Activated CD8-positive, alpha-beta memory T cell treated with anti-CD3 and anti-CD28 coated beads, Interleukin-2, amount 50 U/mL, for 1 hour (primary cell): Measurements from ENCODE around the gene ATP2B2.

Source experiments
- DNase-seq: peaks from one replicate; pipeline ENCODE4 v3.0.0-alpha.2; 2020; ENCODE audit errors: extremely low read depth

ATP2B2 gene

GRCh38 chr3:10330319-10330718, 175.1 kb downstream of the ATP2B2 start:
- DNase-seq: no peak

- DNase-seq: no peak
Measured at GRCh38 chr3:10329495-10330015, 175.8 kb downstream of the ATP2B2 start.

DNA sequence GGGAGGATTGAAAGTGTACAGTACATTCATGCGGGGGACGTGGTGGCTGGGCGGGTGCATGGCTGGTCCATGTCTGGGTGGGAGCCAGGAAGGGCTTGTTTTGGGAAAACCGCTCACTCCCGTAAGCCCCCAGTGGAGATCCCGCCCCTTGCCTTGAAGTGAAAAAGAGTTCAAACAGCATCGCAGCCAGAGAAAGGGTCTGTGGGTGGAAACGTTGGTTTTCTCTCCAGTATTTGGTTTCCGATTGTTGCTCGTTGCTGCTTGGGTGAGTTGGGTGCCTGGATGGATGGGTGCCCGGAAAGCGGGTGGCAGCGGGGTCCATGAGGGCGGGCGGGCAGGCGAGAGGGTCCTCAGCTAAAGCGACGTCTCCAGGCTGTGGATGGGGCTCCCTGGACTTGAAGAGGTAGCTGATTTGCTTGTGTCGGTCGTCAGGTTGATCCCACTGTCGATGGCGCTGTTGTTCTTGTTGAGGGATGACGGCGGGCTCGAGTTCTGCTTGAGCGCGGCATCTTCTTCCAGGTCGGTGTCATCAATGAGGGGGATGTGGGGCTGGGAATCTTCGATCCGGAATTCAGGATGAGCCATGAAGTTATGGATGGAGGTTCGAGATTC, 176.8 kb downstream of the ATP2B2 start:
- no peak for DNase-seq

GRCh38 chr3:10327592-10327991, 177.8 kb downstream of the ATP2B2 start:
- DNase-seq: no peak

DNA sequence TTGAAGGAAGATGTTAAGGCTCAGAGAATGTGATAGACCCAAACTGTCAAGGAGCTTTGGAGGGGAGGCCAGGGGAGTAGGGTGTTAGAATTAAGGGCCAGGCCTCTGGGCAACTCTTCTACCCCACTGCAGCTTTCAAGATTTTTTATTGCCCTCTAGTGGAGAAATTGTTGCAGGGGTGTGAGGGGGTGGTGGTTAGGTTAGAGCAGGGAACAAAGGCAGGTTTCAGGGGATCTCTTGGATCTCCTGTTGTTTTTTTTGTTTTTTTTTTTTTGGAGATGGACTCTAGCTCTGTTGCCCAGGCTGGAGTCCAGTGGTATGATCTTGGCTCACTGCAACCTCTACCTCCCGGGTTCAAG, 183.1 kb downstream of the ATP2B2 start:
- DNase-seq: no peak

DNA sequence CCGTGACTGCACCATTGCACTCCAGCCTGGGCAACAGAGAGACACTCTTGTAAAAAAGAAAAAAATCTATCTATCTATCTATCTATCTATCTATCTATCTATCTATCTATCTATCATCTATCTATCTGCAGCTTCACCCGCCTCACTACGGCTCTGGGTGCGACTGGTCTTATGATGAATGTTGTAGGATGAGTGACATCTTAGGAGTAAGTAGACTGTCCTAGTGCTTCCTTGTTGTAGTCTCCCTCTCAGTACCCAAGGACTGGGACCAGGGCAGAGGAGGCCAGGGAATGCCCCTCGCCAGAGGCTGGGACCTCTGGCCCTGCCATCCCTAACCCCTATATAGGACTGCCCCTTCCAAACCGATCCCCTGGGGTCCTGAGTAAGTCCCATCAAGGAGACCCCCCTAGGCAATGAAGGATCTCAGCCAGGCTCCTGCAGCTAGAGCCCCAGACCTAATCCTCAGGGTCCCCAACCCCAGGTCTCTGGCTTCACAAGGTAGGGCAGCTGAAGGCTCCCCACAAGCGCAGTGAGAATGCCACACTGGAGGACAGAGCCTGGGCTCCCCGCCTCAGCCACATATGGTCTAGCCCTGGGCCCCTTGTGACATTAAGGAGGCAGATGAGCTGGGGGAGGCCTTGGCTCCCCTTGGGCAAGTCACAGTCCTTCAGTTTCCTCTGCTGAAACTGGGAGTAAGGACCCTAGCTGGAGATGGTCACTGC, 183.6 kb downstream of the ATP2B2 start:
- DNase-seq: no peak

DNA sequence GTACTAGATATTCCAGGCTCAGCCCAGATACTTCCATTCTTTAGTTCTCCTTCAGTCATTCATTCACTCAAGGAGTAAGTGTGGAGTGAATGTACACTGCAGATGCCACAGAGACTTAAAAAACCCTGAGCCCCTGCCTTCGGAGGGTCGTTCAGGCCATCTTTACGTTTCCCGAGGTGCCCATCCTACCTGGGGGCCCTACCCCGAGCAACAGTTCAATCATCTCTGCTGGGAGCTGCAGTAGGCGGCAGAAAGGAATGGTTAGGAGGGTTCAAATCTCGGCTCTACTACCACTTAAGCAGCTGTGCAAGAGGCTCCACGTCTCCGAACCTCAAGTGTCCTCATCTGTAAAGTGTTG, 185.1 kb downstream of the ATP2B2 start:
- DNase-seq: no peak

DNA sequence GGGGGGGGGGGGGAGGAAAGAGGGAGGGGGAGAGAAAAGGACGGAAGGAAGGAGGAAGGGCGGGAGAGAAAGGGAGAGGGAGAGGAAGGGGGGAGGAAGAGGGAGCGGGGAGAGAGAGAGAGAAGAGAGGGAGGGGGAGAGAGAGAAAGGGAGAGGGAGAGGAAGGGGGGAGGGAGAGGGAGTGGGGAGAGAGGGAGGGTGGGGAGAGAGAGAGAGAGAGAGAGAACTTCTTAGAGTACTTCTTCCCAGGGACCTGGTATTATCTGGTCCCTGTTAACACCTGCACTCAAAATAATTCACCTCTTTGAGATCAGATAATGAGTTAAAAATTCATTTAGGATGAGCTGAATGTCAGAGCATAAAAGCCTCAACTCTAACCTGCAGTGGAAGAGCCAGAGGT, 185.6 kb downstream of the ATP2B2 start:
- DNase-seq: no peak

DNA sequence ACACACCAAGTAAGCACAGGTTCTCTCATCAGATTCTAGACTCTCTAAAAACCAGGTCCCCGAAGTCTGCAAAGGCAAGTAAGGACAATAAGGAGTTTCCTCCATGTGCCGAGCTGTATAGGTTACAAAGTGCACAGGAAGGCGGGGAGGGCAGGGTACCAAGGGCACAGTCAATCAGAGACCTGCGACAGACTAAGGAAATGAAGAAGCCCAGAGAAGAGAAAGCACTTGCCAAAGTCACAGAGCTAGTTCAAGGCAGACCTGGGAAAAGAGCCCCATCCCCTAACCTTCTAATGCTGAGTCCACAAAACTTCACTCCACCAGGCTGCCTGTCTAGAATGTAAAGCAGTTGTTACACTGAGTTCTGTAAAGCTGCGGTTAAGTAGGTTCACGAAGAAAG, 186.1 kb downstream of the ATP2B2 start:
- DNase-seq: no peak

- DNase-seq: no peak
Measured at GRCh38 chr3:10317961-10318350, 187.4 kb downstream of the ATP2B2 start.

GRCh38 chr3:10317311-10317960, 187.9 kb downstream of the ATP2B2 start:
- no peak for DNase-seq

- DNase-seq: no peak
Measured at GRCh38 chr3:10315771-10316344, 189.5 kb downstream of the ATP2B2 start.

- DNase-seq: no peak
Measured at GRCh38 chr3:10315101-10315500, 190.3 kb downstream of the ATP2B2 start.

GRCh38 chr3:10312861-10313260, 192.5 kb downstream of the ATP2B2 start:
- no peak for DNase-seq

- DNase-seq: no peak
Measured at GRCh38 chr3:10312391-10312790, 193.0 kb downstream of the ATP2B2 start.

GRCh38 chr3:10311710-10312109, 193.7 kb downstream of the ATP2B2 start:
- no peak for DNase-seq

DNA sequence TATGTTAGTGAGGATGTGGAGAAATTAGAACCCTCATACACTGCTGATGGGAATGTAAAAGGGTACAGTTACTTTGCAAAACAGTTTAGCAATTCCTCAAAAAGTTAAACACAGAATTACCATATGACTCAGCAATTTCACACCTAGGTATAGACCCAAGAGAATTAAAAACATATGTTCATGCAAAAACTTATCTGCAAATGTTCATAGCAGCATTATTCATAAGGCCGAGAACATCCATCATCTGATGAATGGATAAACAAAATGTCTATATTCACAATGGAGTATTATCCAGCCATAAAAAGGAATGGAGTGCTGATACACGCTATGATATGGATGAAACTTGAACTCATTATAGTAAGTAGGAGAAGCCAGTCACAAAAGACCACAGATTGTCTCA, 194.8 kb downstream of the ATP2B2 start:
- DNase-seq: no peak

DNA sequence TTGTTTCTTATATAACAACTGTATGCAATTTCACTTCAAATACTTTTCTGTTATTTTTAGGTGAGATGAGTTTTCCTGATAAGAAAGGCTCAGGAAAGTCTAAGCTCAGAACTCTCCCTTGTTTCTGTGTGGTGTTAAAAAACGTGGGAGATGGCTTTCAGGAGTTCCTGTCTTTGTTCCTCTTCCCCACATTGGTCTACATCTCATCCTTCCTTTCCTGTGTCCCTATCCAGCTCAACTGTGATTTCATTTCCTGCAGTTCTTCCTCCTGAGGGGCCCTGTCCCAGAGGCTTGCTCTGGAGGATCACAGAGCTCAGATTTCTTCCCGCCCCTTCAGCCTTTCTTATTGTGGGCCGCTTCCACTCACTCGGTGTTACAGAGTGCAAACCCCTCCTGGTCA, 195.7 kb downstream of the ATP2B2 start:
- no peak for DNase-seq

- no peak for DNase-seq
Measured at GRCh38 chr3:10308678-10309077, 196.7 kb downstream of the ATP2B2 start.

GRCh38 chr3:10306156-10306555, 199.2 kb downstream of the ATP2B2 start:
- no peak for DNase-seq

DNA sequence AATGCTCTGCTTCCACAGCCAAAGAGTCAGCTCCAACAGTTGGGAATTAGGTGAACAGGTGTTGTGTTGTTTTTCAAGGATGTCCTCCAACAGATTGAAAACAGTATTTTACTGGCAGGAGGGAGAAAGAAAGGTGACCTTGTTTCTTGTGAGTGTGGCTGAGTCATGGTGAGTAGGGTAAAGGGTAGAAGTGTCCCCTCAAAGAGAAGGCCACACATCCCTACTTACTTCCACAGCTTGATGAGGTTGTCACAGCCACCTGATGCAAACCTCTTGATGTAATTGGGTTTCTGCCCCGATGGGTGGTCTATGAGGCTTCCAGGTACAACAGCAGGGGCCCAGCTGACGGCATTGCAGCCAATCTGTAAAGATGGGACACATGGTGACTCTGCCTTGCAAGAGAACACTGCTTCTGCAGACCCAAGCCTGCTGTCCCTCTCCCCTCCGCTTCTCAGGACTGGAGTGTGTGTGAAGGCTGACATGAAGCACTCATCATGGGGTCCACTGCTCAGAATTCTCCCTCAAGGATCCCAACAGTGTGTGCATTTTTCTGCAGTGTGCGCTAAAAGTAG, 200.0 kb downstream of the ATP2B2 start:
- no peak for DNase-seq

GRCh38 chr3:10304905-10305304, 200.5 kb downstream of the ATP2B2 start:
- DNase-seq: no peak

- DNase-seq: no peak
Measured at GRCh38 chr3:10303785-10304184, 201.6 kb downstream of the ATP2B2 start.
